ENCODE data around the gene OGFOD3.

- no peak for TF ChIP-seq CTCF (IDR thresholded peaks at IDR 0.05; ENCODE audit: insufficient read depth, low read length, poor library complexity, severe bottlenecking)
- TF ChIP-seq EZH2phosphoT487 (conservative IDR thresholded peaks at IDR 0.05; ENCODE audit: low read length), result no peak
Observed at GRCh38 chr17:82378741-82379021, 39.7 kb downstream of the OGFOD3 start.

All from SU-DHL-6 (cell line).